SK-N-SH treated with all-trans-retinoic acid at 6 μM for 48 hours (cell line): ENCODE data around the gene HS3ST4.

Experiments
- ATAC-seq: fragments of 200-7000 bp; cut with Tn5 transposase; 3 replicates; pipeline ENCODE4 v1.9.1; 2020; ENCODE audit warnings: mild to moderate bottlenecking, moderate library complexity
- ARNTL ChIP-seq: fragments of 450-650 bp; formaldehyde crosslinking; IDR thresholded peaks from 2 replicates; pipeline ENCODE4 v1.5.0; 2020; ENCODE audit warnings: low read depth, mild to moderate bottlenecking, moderate library complexity, borderline replicate concordance
- BACH2 ChIP-seq: fragments of 250-450 bp; sonication (Bioruptor Pico); IDR thresholded peaks from 2 replicates; pipeline ENCODE4 v1.9.0; 2021; ENCODE audit warnings: mild to moderate bottlenecking, borderline replicate concordance
- CSDC2 ChIP-seq: fragments of 250-450 bp; sonication (Bioruptor Pico); IDR thresholded peaks from 2 replicates; pipeline ENCODE4 v1.5.0; 2020; ENCODE audit warnings: mild to moderate bottlenecking, moderate library complexity
- ESRRG ChIP-seq: fragments of 250-450 bp; sonication (Bioruptor Pico); IDR thresholded peaks from 2 replicates; pipeline ENCODE4 v1.6.1; 2021; ENCODE audit warnings: mild to moderate bottlenecking
- GLIS3 ChIP-seq: fragments of 250-450 bp; sonication (Bioruptor Pico); IDR thresholded peaks from 2 replicates; pipeline ENCODE4 v1.5.0; 2020; ENCODE audit warnings: mild to moderate bottlenecking, moderate library complexity
- ISL1 ChIP-seq: fragments of 250-450 bp; sonication (Bioruptor Pico); IDR thresholded peaks from 2 replicates; pipeline ENCODE4 v2.1.2; 2022; ENCODE audit warnings: mild to moderate bottlenecking, moderate library complexity
- OSR1 ChIP-seq: fragments of 250-450 bp; sonication (Bioruptor Pico); IDR thresholded peaks from 2 replicates; pipeline ENCODE4 v1.8.0; 2022; ENCODE audit warnings: moderate library complexity, mild to moderate bottlenecking, inconsistent platforms
- PPARA ChIP-seq: fragments of 250-450 bp; sonication (Bioruptor Pico); IDR thresholded peaks from 2 replicates; pipeline ENCODE4 v1.5.0; 2020; ENCODE audit warnings: mild to moderate bottlenecking, borderline replicate concordance
- RARB ChIP-seq: fragments of 250-450 bp; sonication (Bioruptor Pico); IDR thresholded peaks from 2 replicates; pipeline ENCODE4 v1.8.0; 2021; ENCODE audit warnings: mild to moderate bottlenecking, moderate library complexity
- SNAI2 ChIP-seq: fragments of 250-450 bp; sonication (Bioruptor Pico); IDR thresholded peaks from 2 replicates; pipeline ENCODE4 v1.5.0; 2020; ENCODE audit warnings: mild to moderate bottlenecking, moderate library complexity
- TCF4 ChIP-seq: fragments of 250-450 bp; sonication (Bioruptor Pico); IDR thresholded peaks from 2 replicates; pipeline ENCODE4 v1.8.0; 2021; ENCODE audit warnings: mild to moderate bottlenecking, moderate library complexity, borderline replicate concordance
- TOX ChIP-seq: fragments of 250-450 bp; sonication (Bioruptor Pico); IDR thresholded peaks from 2 replicates; pipeline ENCODE4 v1.8.0; 2021; ENCODE audit warnings: mild to moderate bottlenecking, moderate library complexity, borderline replicate concordance
- ZC3H10 ChIP-seq: fragments of 250-450 bp; sonication (Bioruptor Pico); IDR thresholded peaks from 2 replicates; pipeline ENCODE4 v1.5.1; 2021; ENCODE audit warnings: mild to moderate bottlenecking, moderate library complexity
- ZFP3 ChIP-seq: fragments of 250-450 bp; sonication (Bioruptor Pico); IDR thresholded peaks from 2 replicates; pipeline ENCODE4 v1.5.0; 2020; ENCODE audit warnings: mild to moderate bottlenecking, moderate library complexity
- ZFP30 ChIP-seq: fragments of 450-650 bp; formaldehyde crosslinking; IDR thresholded peaks from 2 replicates; pipeline ENCODE4 v1.5.0; 2022; ENCODE audit warnings: mild to moderate bottlenecking, moderate library complexity
- ZNF565 ChIP-seq: fragments of 450-650 bp; formaldehyde crosslinking; conservative IDR thresholded peaks from 2 replicates; pipeline ENCODE4 v1.5.0; 2020; ENCODE audit warnings: low read depth, mild to moderate bottlenecking, moderate library complexity
- ZNF70 ChIP-seq: fragments of 450-650 bp; formaldehyde crosslinking; IDR thresholded peaks from 2 replicates; pipeline ENCODE4 v1.5.0; 2020; ENCODE audit warnings: mild to moderate bottlenecking, moderate library complexity
- ZNF8 ChIP-seq: fragments of 450-650 bp; formaldehyde crosslinking; IDR thresholded peaks from 2 replicates; pipeline ENCODE4 v1.5.0; 2020; ENCODE audit warnings: mild to moderate bottlenecking, moderate library complexity
- TF ChIP-seq, protein P1 (sequence below): fragments of 250-450 bp; sonication (Bioruptor Pico); IDR thresholded peaks from 2 replicates; pipeline ENCODE4 v1.5.1; 2020; ENCODE audit warnings: low read depth, mild to moderate bottlenecking, moderate library complexity
- TF ChIP-seq, protein P2 (sequence below): fragments of 250-450 bp; sonication (Bioruptor Pico); IDR thresholded peaks from 2 replicates; pipeline ENCODE4 v1.5.0; 2020; ENCODE audit warnings: mild to moderate bottlenecking, moderate library complexity
- TF ChIP-seq, protein P3 (sequence below): fragments of 250-450 bp; sonication (Bioruptor Pico); IDR thresholded peaks from 2 replicates; pipeline ENCODE4 v1.5.1; 2021; ENCODE audit warnings: mild to moderate bottlenecking, moderate library complexity
- TF ChIP-seq, protein P4 (sequence below): fragments of 250-450 bp; sonication (Bioruptor Pico); IDR thresholded peaks from 2 replicates; pipeline ENCODE4 v1.8.0; 2021; ENCODE audit warnings: low read depth, mild to moderate bottlenecking, moderate library complexity, borderline replicate concordance
- TF ChIP-seq, protein P5 (sequence below): fragments of 250-450 bp; sonication (Bioruptor Pico); IDR thresholded peaks from 2 replicates; pipeline ENCODE4 v1.8.0; 2020; ENCODE audit warnings: mild to moderate bottlenecking, moderate library complexity, borderline replicate concordance

HS3ST4 gene

DNA sequence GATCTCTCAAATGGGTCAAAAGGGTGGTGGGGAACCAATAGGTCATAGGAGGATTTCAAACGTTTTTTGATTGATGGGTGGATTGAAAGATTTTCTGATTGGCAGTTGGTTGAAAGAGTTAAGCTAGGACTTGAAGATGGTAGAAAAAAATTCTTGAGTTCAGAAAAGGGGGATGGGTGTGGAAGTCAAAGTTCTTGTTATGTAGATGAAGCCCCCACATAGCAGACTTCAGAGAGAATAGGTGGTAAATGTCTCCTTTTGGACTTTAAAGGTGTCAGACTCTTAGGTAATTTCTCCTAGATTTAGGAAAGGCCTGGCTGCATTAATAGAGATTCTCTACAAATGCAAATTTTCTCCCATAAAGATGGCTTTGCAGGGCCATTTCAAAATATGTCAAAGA lies 163.3 kb downstream of the HS3ST4 start:
- TF ChIP-seq GLIS3 (CRISPR knock-in tag) (no peak), BACH2 (CRISPR knock-in tag) (no peak), ZNF70 (no peak), PPARA (CRISPR knock-in tag) (no peak), TOX (no peak), CSDC2 (no peak), OSR1 (CRISPR knock-in tag) (no peak), RARB (CRISPR knock-in tag) (no peak), TCF4 (CRISPR knock-in tag) (no peak), ZC3H10 (CRISPR knock-in tag) (no peak)
- TF ChIP-seq, protein P1, sequence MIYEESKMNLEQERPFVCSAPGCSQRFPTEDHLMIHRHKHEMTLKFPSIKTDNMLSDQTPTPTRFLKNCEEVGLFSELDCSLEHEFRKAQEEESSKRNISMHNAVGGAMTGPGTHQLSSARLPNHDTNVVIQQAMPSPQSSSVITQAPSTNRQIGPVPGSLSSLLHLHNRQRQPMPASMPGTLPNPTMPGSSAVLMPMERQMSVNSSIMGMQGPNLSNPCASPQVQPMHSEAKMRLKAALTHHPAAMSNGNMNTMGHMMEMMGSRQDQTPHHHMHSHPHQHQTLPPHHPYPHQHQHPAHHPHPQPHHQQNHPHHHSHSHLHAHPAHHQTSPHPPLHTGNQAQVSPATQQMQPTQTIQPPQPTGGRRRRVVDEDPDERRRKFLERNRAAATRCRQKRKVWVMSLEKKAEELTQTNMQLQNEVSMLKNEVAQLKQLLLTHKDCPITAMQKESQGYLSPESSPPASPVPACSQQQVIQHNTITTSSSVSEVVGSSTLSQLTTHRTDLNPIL (CRISPR knock-in tag) = no peak
- TF ChIP-seq, protein P2, sequence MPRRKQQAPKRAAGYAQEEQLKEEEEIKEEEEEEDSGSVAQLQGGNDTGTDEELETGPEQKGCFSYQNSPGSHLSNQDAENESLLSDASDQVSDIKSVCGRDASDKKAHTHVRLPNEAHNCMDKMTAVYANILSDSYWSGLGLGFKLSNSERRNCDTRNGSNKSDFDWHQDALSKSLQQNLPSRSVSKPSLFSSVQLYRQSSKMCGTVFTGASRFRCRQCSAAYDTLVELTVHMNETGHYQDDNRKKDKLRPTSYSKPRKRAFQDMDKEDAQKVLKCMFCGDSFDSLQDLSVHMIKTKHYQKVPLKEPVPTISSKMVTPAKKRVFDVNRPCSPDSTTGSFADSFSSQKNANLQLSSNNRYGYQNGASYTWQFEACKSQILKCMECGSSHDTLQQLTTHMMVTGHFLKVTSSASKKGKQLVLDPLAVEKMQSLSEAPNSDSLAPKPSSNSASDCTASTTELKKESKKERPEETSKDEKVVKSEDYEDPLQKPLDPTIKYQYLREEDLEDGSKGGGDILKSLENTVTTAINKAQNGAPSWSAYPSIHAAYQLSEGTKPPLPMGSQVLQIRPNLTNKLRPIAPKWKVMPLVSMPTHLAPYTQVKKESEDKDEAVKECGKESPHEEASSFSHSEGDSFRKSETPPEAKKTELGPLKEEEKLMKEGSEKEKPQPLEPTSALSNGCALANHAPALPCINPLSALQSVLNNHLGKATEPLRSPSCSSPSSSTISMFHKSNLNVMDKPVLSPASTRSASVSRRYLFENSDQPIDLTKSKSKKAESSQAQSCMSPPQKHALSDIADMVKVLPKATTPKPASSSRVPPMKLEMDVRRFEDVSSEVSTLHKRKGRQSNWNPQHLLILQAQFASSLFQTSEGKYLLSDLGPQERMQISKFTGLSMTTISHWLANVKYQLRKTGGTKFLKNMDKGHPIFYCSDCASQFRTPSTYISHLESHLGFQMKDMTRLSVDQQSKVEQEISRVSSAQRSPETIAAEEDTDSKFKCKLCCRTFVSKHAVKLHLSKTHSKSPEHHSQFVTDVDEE = no peak
- TF ChIP-seq, protein P3, sequence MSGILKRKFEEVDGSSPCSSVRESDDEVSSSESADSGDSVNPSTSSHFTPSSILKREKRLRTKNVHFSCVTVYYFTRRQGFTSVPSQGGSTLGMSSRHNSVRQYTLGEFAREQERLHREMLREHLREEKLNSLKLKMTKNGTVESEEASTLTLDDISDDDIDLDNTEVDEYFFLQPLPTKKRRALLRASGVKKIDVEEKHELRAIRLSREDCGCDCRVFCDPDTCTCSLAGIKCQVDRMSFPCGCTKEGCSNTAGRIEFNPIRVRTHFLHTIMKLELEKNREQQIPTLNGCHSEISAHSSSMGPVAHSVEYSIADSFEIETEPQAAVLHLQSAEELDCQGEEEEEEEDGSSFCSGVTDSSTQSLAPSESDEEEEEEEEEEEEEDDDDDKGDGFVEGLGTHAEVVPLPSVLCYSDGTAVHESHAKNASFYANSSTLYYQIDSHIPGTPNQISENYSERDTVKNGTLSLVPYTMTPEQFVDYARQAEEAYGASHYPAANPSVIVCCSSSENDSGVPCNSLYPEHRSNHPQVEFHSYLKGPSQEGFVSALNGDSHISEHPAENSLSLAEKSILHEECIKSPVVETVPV (CRISPR knock-in tag) = no peak
- TF ChIP-seq, protein P4, sequence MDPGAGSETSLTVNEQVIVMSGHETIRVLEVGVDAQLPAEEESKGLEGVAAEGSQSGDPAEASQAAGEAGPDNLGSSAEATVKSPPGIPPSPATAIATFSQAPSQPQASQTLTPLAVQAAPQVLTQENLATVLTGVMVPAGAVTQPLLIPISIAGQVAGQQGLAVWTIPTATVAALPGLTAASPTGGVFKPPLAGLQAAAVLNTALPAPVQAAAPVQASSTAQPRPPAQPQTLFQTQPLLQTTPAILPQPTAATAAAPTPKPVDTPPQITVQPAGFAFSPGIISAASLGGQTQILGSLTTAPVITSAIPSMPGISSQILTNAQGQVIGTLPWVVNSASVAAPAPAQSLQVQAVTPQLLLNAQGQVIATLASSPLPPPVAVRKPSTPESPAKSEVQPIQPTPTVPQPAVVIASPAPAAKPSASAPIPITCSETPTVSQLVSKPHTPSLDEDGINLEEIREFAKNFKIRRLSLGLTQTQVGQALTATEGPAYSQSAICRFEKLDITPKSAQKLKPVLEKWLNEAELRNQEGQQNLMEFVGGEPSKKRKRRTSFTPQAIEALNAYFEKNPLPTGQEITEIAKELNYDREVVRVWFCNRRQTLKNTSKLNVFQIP (CRISPR knock-in tag) = no peak
- ATAC-seq = no peak

DNA sequence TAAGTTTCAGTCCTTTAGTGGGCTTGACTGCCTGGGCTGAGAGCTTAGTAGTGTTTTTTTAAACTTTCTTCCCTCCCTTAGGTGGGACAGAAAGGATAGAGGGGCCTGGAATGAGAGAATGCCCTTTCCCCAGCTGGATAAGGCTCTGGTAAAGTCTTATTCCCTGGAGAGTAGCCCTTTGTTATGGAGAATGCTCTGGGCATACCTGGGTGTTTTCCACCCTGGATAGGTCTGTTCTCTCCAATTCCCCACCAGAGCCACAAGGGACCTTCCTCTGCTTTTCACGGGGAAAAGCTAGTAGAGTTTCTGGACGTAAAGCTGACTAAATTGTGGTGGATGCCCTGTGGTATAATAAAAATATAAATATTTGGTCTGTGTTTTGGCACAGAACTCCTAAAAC lies 164.1 kb downstream of the HS3ST4 start:
- TF ChIP-seq, protein P4 (CRISPR knock-in tag) = no peak
- TF ChIP-seq ZFP3 (CRISPR knock-in tag) (no peak), RARB (CRISPR knock-in tag) (no peak), ZNF8 (no peak), SNAI2 (CRISPR knock-in tag) (no peak), ZFP30 (CRISPR knock-in tag) (no peak), OSR1 (CRISPR knock-in tag) (no peak), TOX (no peak), ZNF70 (no peak)
- no peak for ATAC-seq

DNA sequence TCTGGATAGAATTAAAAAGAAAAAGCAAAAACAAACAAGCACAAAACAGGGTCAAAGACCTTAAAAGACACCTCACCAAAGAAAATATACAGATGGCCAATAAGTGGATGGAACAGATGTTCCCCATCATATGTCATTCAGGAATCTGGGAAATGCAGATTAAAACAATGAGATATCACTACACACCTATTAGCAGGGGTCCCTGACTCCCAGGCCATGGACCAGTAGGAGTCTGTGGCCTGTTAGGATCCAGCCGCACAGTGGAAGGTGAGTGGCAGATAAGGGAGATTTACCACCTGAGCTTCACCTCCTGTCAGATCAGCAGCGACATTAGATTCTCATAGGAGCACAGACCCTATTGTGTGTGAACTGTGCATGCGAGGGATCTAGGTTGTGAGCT lies 167.9 kb downstream of the HS3ST4 start:
- ATAC-seq = no peak
- TF ChIP-seq ZNF8 (no peak), TCF4 (CRISPR knock-in tag) (no peak), GLIS3 (CRISPR knock-in tag) (no peak), CSDC2 (no peak), ZNF70 (no peak), ESRRG (CRISPR knock-in tag) (no peak), ISL1 (no peak), PPARA (CRISPR knock-in tag) (no peak), ZNF565 (CRISPR knock-in tag) (no peak), OSR1 (CRISPR knock-in tag) (no peak), ARNTL (CRISPR knock-in tag) (no peak), ZFP30 (CRISPR knock-in tag) (no peak), RARB (CRISPR knock-in tag) (no peak), ZC3H10 (CRISPR knock-in tag) (no peak)
- TF ChIP-seq, protein P1 (CRISPR knock-in tag) = no peak
- TF ChIP-seq, protein P2 = no peak
- TF ChIP-seq, protein P5, sequence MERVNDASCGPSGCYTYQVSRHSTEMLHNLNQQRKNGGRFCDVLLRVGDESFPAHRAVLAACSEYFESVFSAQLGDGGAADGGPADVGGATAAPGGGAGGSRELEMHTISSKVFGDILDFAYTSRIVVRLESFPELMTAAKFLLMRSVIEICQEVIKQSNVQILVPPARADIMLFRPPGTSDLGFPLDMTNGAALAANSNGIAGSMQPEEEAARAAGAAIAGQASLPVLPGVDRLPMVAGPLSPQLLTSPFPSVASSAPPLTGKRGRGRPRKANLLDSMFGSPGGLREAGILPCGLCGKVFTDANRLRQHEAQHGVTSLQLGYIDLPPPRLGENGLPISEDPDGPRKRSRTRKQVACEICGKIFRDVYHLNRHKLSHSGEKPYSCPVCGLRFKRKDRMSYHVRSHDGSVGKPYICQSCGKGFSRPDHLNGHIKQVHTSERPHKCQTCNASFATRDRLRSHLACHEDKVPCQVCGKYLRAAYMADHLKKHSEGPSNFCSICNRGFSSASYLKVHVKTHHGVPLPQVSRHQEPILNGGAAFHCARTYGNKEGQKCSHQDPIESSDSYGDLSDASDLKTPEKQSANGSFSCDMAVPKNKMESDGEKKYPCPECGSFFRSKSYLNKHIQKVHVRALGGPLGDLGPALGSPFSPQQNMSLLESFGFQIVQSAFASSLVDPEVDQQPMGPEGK (CRISPR knock-in tag) = no peak
